Neural cell (in vitro differentiated cells): ENCODE data around the gene ANKRD40. TPM values are rescaled to one million over a fixed set of nuclear protein-coding genes. Genes with fewer than 3 reads are reported as not detected.

Experiments
- H2AFZ ChIP-seq: fragments of 200-600, 300-800 bp; sonication (generic), shearing (Covaris generic); 2 replicates; pipeline ENCODE4 v1.6.0; 2014; ENCODE audit warnings: low read depth, mild to moderate bottlenecking, antibody characterized with exemption, low read length, moderate library complexity
- H3F3A ChIP-seq: fragments of 200-600 bp; shearing (Covaris generic); 2 replicates; pipeline ENCODE4 v1.6.1; 2016; ENCODE audit warnings: mild to moderate bottlenecking, moderate library complexity, mixed read lengths, antibody characterized with exemption, low read length; ENCODE audit not compliant: insufficient read depth, poor library complexity, severe bottlenecking
- H3K27ac ChIP-seq: fragments of 200-600, 300-800 bp; sonication (generic), shearing (Covaris generic); 2 replicates; pipeline ENCODE4 v1.5.1; 2014; ENCODE audit warnings: mild to moderate bottlenecking, low read length, moderate library complexity
- H3K27me3 ChIP-seq: fragments of 300-800, 200-600 bp; sonication (generic), shearing (Covaris generic); 2 replicates; pipeline ENCODE4 v1.6.0; 2014; ENCODE audit warnings: mild to moderate bottlenecking, low read depth, low read length, moderate library complexity; ENCODE audit not compliant: insufficient read depth
- H3K36me3 ChIP-seq: fragments of 300-800, 200-600 bp; sonication (generic), shearing (Covaris generic); 2 replicates; pipeline ENCODE4 v1.5.1; 2014; ENCODE audit warnings: mild to moderate bottlenecking, antibody characterized with exemption, low read length, moderate library complexity; ENCODE audit not compliant: insufficient read depth
- H3K4me2 ChIP-seq: fragments of 300-800, 200-600 bp; sonication (generic), shearing (Covaris generic); 2 replicates; pipeline ENCODE4 v1.6.0; 2014; ENCODE audit warnings: mild to moderate bottlenecking, low read length
- H3K4me3 ChIP-seq: fragments of 300-800, 200-600 bp; sonication (generic), shearing (Covaris generic); 2 replicates; pipeline ENCODE4 v1.5.1; 2014; ENCODE audit warnings: mild to moderate bottlenecking, low read length, moderate library complexity
- H3K79me2 ChIP-seq: fragments of 200-600 bp; shearing (Covaris generic); replicated peaks from 2 replicates; pipeline ENCODE4 v1.6.0; 2014; ENCODE audit warnings: mild to moderate bottlenecking, low read length, moderate library complexity; ENCODE audit not compliant: insufficient read depth
- H3K9ac ChIP-seq: fragments of 300-800, 200-600 bp; sonication (generic), shearing (Covaris generic); 2 replicates; pipeline ENCODE4 v1.6.1; 2016; ENCODE audit warnings: mild to moderate bottlenecking, low read length, mixed read lengths
- H3K9me2 ChIP-seq: fragments of 200-600 bp; shearing (Covaris generic); 2 replicates; pipeline ENCODE4 v1.6.1; 2016; ENCODE audit warnings: mild to moderate bottlenecking, low read length, mixed read lengths; ENCODE audit not compliant: insufficient read depth
- H3K9me3 ChIP-seq: fragments of 200-600, 300-800 bp; sonication (generic), shearing (Covaris generic); 2 replicates; pipeline ENCODE4 v1.6.1; 2016; ENCODE audit warnings: mild to moderate bottlenecking, mixed run types, low read length, moderate library complexity, mixed read lengths
- H4K20me1 ChIP-seq: fragments of 200-600 bp; shearing (Covaris generic); 2 replicates; pipeline ENCODE4 v1.6.1; 2016; ENCODE audit warnings: mild to moderate bottlenecking, mixed run types; ENCODE audit not compliant: insufficient read depth
- EP300 ChIP-seq: fragments of 450-650 bp; conservative IDR thresholded peaks from 2 replicates; pipeline ENCODE4 v1.6.1; 2014; ENCODE audit warnings: antibody characterized with exemption, mild to moderate bottlenecking, moderate library complexity; ENCODE audit not compliant: poor library complexity, severe bottlenecking
- EZH2 ChIP-seq: fragments of 200-600, 300-800 bp; shearing (Covaris generic), sonication (generic); IDR thresholded peaks from 2 replicates; pipeline ENCODE4 v1.6.1; 2014; ENCODE audit warnings: antibody characterized with exemption, low read length, borderline replicate concordance, mild to moderate bottlenecking; ENCODE audit not compliant: insufficient read depth, poor library complexity, severe bottlenecking
- MXI1 ChIP-seq: fragments of 450-650 bp; conservative IDR thresholded peaks from 2 replicates; pipeline ENCODE4 v1.6.1; 2014; ENCODE audit warnings: antibody characterized with exemption, mild to moderate bottlenecking; ENCODE audit not compliant: poor library complexity, severe bottlenecking
- POLR2AphosphoS5 ChIP-seq: IDR thresholded peaks from 2 replicates; pipeline ENCODE4 v1.6.1; 2012
- RAD21 ChIP-seq: fragments of 450-650 bp; conservative IDR thresholded peaks from 2 replicates; pipeline ENCODE4 v1.6.1; 2014; ENCODE audit warnings: antibody characterized with exemption, mild to moderate bottlenecking, moderate library complexity
- SMC3 ChIP-seq: fragments of 450-650 bp; conservative IDR thresholded peaks from 2 replicates; pipeline ENCODE4 v1.6.1; 2014; ENCODE audit warnings: antibody characterized with exemption, mild to moderate bottlenecking, moderate library complexity; ENCODE audit not compliant: poor library complexity
- TAF1 ChIP-seq: IDR thresholded peaks from 2 replicates; pipeline ENCODE4 v1.6.1; 2012; ENCODE audit warnings: low read depth
- polyA plus RNA-seq: library from polyadenylated mRNA; depleted of rRNA; stranded (reverse); fragments of >200 nt; gene quantifications from 2 replicates; pipeline ENCODE4 v1.2.3, GENCODE V29; 2014
- TF ChIP-seq, protein P1 (sequence below): fragments of 450-650 bp; IDR thresholded peaks from 2 replicates; pipeline ENCODE4 v1.5.1; 2014; ENCODE audit warnings: antibody characterized with exemption, mild to moderate bottlenecking, moderate library complexity; ENCODE audit not compliant: poor library complexity, severe bottlenecking
- TF ChIP-seq, protein P2 (sequence below): IDR thresholded peaks from 2 replicates; pipeline ENCODE4 v1.6.1; 2012; ENCODE audit warnings: borderline replicate concordance

ANKRD40 gene
- polyA plus RNA-seq, 1 donor from 2014 or later, result 15.2 TPM

DNA sequence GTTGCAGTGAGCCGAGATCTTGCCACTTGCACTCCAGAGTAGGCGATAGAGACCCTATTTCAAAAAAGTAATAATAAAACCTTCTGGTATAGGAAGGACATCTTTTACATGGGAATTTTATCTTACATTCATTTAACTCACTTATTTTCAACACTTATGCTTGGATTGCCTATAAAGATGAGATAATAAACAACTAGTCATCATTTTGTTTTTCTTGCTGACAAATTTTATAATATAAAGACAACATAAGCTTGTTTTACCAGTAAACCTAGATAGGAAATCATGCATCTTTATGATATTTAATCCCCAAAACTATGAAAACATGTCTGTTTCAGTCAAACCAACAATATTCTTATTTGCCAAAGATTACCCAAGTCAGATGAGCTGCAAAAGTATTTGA is 56.1 kb downstream of the ANKRD40 start:
- no peaks in the 10 kb centered on the region for H3K9me2 ChIP-seq
- no peak overlapping the region for H3K9ac ChIP-seq
- TF ChIP-seq SMC3 (no peak), RAD21 (no peak)

DNA sequence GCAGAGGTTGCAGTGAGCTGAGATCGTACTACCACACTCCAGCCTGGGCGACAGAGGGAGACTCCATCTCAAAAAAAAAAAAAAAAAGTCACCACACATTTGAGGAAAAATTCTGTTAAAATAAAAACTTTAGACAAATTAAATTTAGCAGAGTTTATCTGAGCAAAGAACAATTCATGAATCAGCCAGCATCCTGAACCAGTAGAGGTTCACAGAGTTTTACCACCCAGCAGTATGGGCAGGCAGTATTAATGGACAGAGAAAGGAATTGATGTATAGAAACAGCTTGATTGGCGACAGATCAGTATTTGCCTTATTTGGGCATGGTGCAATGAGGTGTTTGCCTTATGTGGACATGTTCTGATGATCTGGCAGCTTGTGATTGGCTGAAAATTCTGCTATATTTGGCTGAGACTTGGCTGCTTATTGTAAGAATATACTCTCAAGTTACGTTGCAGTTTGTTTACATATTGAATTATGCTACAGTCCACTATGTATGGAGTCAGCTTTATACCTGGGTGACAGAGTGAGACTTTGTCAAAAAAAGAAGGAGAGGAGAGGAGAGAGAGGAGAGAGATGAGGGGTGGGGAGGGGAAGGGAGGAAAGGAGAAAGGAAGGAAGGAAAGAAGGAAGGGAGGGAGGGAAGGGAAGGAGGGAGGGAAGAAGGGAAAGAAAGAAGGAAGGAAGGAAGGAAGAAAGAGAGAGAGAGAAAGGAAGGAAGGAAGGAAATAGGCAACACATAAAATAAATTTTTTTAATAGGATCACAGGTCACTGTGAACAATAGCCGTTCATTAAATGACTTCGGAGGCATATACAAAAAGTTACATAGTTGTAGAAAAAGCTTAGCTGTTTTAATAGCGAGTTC is 58.4 kb downstream of the ANKRD40 start:
- TF ChIP-seq EZH2 (no peak), RAD21 (no peak), SMC3 (no peak), EP300 (no peak), TAF1 (no peak), POLR2AphosphoS5 (no peak), MXI1 (no peak)
- TF ChIP-seq, protein P1, sequence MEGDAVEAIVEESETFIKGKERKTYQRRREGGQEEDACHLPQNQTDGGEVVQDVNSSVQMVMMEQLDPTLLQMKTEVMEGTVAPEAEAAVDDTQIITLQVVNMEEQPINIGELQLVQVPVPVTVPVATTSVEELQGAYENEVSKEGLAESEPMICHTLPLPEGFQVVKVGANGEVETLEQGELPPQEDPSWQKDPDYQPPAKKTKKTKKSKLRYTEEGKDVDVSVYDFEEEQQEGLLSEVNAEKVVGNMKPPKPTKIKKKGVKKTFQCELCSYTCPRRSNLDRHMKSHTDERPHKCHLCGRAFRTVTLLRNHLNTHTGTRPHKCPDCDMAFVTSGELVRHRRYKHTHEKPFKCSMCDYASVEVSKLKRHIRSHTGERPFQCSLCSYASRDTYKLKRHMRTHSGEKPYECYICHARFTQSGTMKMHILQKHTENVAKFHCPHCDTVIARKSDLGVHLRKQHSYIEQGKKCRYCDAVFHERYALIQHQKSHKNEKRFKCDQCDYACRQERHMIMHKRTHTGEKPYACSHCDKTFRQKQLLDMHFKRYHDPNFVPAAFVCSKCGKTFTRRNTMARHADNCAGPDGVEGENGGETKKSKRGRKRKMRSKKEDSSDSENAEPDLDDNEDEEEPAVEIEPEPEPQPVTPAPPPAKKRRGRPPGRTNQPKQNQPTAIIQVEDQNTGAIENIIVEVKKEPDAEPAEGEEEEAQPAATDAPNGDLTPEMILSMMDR, result no peak
- TF ChIP-seq, protein P2, sequence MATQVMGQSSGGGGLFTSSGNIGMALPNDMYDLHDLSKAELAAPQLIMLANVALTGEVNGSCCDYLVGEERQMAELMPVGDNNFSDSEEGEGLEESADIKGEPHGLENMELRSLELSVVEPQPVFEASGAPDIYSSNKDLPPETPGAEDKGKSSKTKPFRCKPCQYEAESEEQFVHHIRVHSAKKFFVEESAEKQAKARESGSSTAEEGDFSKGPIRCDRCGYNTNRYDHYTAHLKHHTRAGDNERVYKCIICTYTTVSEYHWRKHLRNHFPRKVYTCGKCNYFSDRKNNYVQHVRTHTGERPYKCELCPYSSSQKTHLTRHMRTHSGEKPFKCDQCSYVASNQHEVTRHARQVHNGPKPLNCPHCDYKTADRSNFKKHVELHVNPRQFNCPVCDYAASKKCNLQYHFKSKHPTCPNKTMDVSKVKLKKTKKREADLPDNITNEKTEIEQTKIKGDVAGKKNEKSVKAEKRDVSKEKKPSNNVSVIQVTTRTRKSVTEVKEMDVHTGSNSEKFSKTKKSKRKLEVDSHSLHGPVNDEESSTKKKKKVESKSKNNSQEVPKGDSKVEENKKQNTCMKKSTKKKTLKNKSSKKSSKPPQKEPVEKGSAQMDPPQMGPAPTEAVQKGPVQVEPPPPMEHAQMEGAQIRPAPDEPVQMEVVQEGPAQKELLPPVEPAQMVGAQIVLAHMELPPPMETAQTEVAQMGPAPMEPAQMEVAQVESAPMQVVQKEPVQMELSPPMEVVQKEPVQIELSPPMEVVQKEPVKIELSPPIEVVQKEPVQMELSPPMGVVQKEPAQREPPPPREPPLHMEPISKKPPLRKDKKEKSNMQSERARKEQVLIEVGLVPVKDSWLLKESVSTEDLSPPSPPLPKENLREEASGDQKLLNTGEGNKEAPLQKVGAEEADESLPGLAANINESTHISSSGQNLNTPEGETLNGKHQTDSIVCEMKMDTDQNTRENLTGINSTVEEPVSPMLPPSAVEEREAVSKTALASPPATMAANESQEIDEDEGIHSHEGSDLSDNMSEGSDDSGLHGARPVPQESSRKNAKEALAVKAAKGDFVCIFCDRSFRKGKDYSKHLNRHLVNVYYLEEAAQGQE, result no peak
- Histone ChIP-seq H3K27me3 (no peaks in the 10 kb centered on the region), H3K9me3 (no peaks in the 10 kb centered on the region), H3F3A (no peaks in the 10 kb centered on the region), H3K79me2 (no peaks in the 10 kb centered on the region), H3K9ac (no peak overlapping the region), H3K9me2 (no peaks in the 10 kb centered on the region), H4K20me1 (no peaks in the 10 kb centered on the region), H3K4me2 (no peak overlapping the region), H3K36me3 (no peaks in the 10 kb centered on the region), H2AFZ (no peak overlapping the region), H3K4me3 (no peak overlapping the region), H3K27ac (no peak overlapping the region)

More for the DNA sequence above, 56.1 kb downstream of the ANKRD40 start:
- Histone ChIP-seq H3K27me3 (no peaks in the 10 kb centered on the region), H3F3A (no peaks in the 10 kb centered on the region), H2AFZ (no peak overlapping the region), H3K79me2 (no peaks in the 10 kb centered on the region), H3K4me2 (no peak overlapping the region), H3K27ac (no peak overlapping the region), H4K20me1 (no peaks in the 10 kb centered on the region), H3K36me3 (no peaks in the 10 kb centered on the region), H3K4me3 (no peak overlapping the region), H3K9me3 (no peaks in the 10 kb centered on the region)
